ENCODE results near the gene C9orf153.

Gene C9orf153

GRCh38 chr9:86185872-86186271 lies 73.6 kb downstream of the C9orf153 start:
- DNase-seq = no peak

GRCh38 chr9:86184138-86184524 lies 75.3 kb downstream of the C9orf153 start:
- DNase-seq = no peak

- no peak for DNase-seq
Observed at GRCh38 chr9:86183229-86184137, 76.0 kb downstream of the C9orf153 start.

GRCh38 chr9:86181379-86182315 lies 77.8 kb downstream of the C9orf153 start:
- no peak for DNase-seq

- no peak for DNase-seq
Observed at GRCh38 chr9:86178503-86178902, 81.0 kb downstream of the C9orf153 start.

- DNase-seq = no peak
Observed at GRCh38 chr9:86177995-86178394, 81.5 kb downstream of the C9orf153 start.

- DNase-seq = peak; percentile 96
Observed at GRCh38 chr9:86176468-86176867, 83.0 kb downstream of the C9orf153 start.

- peak; percentile 89 for DNase-seq
Observed at GRCh38 chr9:86175743-86176456, 83.6 kb downstream of the C9orf153 start.

GRCh38 chr9:86175223-86175622 lies 84.2 kb downstream of the C9orf153 start:
- peak; percentile 19 for DNase-seq
